Upper lobe of left lung (tissue), 4 donors: Measurements from ENCODE around the gene ZCCHC7.

Experiments used
- EP300 ChIP-seq, 4 donors: sonication (generic); formaldehyde crosslinking; IDR thresholded peaks; one replicate each; pipeline ENCODE4 v1.5.1; 2017; ENCODE audit warnings: antibody characterized with exemption in 4 of 4, control low read depth in 2 of 4
- POLR2A ChIP-seq, 4 donors: fragments of 450-650 bp; IDR thresholded peaks; one replicate each; pipeline ENCODE4 v1.5.1; 2016 to 2017; ENCODE audit warnings: antibody characterized with exemption in 4 of 4, mild to moderate bottlenecking in 2 of 4
- POLR2AphosphoS5 ChIP-seq, 2 donors: sonication (generic); formaldehyde crosslinking; IDR thresholded peaks; one replicate each; pipeline ENCODE4 v1.5.1; 2017; ENCODE audit warnings: antibody characterized with exemption in 2 of 2
- TF ChIP-seq, protein P1 (sequence below), 6 experiments: fragments of 450-650 bp in 4 of 6; fragments of 200-600 bp in 2 of 6; sonication (generic) in 2 of 6; IDR thresholded peaks; one replicate each; pipeline ENCODE4 v1.5.1; 2016 to 2019; ENCODE audit warnings: antibody characterized with exemption in 6 of 6

DNA sequence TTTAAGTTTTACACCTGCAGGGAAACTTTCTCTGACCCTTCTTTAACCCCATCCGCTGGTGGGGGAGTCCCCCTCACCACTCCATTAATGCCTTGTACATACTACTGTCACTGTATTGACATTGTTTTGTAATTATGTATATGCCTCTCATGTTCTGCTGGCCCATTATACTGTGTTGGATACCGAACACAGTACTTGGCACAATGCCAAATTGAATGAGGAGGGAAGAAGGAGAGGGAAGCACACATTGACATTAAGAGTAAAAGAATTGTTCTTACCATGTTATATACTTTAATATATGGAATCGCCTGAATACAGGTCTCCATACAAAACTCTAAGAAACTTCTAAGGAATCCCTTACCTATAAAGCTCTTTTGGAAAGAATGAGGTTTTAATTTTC, 228.5 kb downstream of the ZCCHC7 start:
- no peak for TF ChIP-seq POLR2AphosphoS5 (IDR thresholded peaks at IDR 0.05)
- TF ChIP-seq, protein P1, sequence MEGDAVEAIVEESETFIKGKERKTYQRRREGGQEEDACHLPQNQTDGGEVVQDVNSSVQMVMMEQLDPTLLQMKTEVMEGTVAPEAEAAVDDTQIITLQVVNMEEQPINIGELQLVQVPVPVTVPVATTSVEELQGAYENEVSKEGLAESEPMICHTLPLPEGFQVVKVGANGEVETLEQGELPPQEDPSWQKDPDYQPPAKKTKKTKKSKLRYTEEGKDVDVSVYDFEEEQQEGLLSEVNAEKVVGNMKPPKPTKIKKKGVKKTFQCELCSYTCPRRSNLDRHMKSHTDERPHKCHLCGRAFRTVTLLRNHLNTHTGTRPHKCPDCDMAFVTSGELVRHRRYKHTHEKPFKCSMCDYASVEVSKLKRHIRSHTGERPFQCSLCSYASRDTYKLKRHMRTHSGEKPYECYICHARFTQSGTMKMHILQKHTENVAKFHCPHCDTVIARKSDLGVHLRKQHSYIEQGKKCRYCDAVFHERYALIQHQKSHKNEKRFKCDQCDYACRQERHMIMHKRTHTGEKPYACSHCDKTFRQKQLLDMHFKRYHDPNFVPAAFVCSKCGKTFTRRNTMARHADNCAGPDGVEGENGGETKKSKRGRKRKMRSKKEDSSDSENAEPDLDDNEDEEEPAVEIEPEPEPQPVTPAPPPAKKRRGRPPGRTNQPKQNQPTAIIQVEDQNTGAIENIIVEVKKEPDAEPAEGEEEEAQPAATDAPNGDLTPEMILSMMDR (IDR thresholded peaks at IDR 0.05) = no peak
- no peak for TF ChIP-seq EP300 (IDR thresholded peaks at IDR 0.05)
- TF ChIP-seq POLR2A (IDR thresholded peaks at IDR 0.05) = no peak
